HG02798 (cell line): ENCODE measurements around the gene MAN1B1.
"Not testable (repeated sequence)": the region's sequence is repeated elsewhere in the genome, so short reads cannot be mapped to it uniquely, and the experiment has no call there.

Experiments used
- ATAC-seq: cut with Tn5 transposase; IDR thresholded peaks from one replicate; pipeline ENCODE4 v1.9.1; 2021; ENCODE audit warnings: mild to moderate bottlenecking; ENCODE audit not compliant: unreplicated experiment, poor library complexity

Gene MAN1B1

GRCh38 chr9:137052293-137052692, 34.5 kb upstream of the MAN1B1 start:
- ATAC-seq, result no peak

- ATAC-seq, result no peak
Measured at GRCh38 chr9:137052998-137053943, 33.5 kb upstream of the MAN1B1 start.

GRCh38 chr9:137053944-137054931, 32.5 kb upstream of the MAN1B1 start, which contains the start of gene ENTPD2:
TSS of gene ENTPD2 (minus strand) at chr9:137054061. CDS start at chr9:137053997, 64 bp downstream.
- ATAC-seq, result no peak

- no peak for ATAC-seq
Measured at GRCh38 chr9:137054932-137055384, 31.8 kb upstream of the MAN1B1 start.

- ATAC-seq, result no peak
Measured at GRCh38 chr9:137055385-137056364, 31.1 kb upstream of the MAN1B1 start.

DNA sequence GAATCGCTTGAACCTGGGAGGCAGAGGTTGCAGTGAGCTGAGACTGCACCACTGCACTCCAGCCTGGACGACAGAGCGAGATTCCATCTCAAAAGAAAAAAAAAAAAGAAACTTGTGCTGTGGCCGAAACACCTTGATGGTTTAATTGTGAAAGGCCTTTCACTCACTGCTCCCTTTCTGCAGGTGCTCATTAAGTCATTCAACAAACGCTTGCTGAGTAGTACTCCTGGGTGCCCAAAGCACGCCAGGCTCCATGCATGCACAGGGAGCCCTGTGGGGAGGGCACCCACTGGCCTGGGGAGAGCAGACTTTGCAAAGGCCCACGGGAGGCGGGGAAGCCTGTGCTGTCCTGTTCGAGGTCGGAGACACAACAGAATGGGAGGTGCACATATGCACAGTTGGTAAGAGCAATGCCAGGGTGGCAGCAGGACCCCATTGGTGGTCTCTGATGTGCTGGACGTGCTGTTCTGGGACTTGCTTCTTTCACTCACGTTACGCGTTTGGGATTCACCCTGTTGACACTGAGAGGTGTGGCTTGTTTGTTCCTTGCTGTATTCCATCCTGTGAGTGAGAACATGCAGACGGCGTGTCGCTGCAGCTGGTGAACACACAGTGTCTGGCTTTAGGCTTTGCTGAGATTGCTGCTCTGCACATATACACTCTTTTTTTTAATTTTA, 29.9 kb upstream of the MAN1B1 start:
- no peak for ATAC-seq

DNA sequence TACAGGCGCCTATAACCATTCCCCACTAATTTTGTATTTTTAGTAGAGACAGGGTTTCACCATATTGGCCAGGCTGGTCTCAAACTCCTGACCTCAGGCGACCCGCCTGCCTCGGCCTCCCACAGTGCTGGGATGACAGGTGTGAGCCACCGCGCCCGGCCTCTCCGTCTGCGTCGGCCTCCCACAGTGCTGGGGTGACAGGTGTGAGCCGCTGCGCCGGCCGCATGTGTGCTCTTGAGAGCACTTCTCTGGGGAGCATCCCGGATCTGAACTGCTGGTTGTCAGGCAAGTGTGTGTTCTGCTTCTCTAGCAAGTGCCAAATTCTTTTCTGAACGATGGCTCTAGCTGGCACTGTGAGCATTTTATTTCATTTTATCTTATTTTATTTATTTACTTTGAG, 29.2 kb upstream of the MAN1B1 start:
- no peak for ATAC-seq

DNA sequence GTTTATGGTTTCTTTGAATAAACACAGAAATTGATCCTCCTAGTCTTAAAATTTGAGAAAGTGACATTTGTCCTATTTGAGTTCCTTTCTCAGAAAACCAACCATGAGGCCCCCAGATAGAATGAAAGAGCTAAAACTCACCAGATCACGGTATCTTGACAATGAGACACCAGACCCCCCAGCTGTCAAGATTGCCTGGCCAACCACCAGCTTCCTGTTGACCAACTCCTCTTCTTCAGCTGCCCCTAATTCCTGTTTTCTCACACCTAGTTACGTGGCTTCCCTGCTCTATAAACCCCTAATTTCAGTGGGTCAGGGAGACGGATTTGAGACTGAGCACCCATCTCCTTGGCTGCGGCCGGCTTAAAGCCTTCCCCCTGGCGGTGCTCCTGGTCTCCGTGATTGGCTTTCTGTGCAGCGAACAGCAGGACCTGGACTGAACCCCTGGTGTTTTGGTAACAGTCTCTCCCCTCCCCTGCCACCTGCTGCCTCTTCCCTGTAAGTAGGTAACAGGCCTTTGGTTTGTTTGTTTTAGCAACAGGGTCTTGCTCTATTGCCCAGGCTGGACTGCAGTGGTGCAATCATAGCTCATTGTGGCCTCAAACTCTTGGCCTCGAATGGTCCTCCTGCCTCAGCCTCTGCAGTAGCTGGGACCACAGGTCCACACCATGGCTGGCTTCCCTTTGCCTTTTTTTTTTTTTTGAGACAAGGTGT, 28.1 kb upstream of the MAN1B1 start:
- ATAC-seq, result no peak

- ATAC-seq, result no peak
Measured at GRCh38 chr9:137062384-137062783, 24.4 kb upstream of the MAN1B1 start.

- not testable (repeated sequence) for ATAC-seq
Measured at GRCh38 chr9:137062798-137063197, 24.0 kb upstream of the MAN1B1 start.

DNA sequence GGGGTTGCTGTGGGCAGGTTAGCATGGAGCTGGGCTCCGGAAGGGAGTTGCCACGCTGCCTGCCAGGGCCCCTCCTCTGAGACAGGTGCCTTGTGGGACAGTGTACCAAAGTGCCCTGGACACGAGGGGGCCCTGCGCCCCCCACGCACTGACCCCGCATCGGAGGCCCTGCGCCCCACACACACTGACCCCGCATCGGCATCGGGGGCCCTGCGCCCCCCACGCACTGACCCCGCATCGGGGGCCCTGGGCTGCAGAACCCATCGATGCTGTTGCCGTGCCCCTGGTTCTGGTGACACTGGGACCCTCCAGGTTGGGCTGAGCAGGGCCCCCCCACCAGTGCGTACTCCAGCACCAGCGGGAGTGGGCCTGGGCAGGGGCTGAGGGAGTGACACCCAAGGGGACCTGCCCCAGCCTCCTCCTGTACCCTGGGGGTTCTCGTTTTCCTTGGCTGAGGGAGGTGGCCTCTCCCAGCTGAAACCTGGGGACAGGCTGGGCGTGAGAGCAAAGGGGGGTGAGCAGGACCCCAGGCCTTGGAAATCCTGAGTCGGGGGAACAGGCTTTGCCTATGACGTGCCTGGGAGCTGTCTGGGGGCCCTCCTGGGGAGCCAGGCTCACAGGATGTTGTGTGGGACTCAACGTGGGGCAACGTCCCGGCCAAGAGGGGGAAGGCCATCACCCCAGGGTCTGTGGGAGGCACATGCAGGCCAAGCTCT, 23.3 kb upstream of the MAN1B1 start:
- no peak for ATAC-seq

- no peak for ATAC-seq
Measured at GRCh38 chr9:137064027-137064879, 22.5 kb upstream of the MAN1B1 start.

GRCh38 chr9:137064880-137065164, 22.0 kb upstream of the MAN1B1 start:
- no peak for ATAC-seq

DNA sequence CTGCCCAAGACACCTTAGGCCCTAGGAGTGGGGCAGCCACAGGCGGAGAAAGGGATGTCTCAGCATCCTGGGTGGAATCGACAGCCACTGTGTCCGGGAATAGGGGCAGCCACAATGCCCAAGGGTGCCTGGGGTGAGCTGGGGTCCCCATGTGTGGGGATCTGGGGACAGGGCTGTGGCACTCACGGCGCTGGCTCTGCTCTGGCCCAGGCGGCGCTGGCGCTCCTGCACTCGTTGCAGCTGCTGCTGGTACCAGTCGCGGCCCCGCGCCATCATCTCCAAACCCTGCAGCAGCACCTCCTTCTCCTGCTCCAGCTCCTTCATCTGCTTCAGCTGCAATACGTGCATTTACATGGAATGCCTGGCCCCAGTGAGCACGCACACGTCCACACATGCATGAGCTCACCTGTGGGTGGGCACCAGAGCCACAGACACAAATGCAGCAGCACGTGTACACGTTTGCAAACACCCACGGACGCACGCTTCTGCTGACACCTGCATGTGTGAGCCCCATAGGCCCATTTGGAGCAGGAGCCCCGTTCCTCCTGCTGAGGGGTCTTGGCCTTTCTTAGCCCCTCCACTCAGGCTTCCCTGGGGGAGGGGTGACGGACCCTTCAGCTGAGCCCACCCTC, 21.3 kb upstream of the MAN1B1 start:
- no peak for ATAC-seq

- no peak for ATAC-seq
Measured at GRCh38 chr9:137066096-137066861, 20.5 kb upstream of the MAN1B1 start.
